GM06990 (cell line): ENCODE results near the gene ASXL2.

Source experiments
- DNase-seq: peaks from one replicate; pipeline ENCODE4 v3.0.0-alpha.2; 2011; ENCODE audit not compliant: insufficient read length; ENCODE audit errors: extremely low read depth
- H3K27me3 ChIP-seq: replicated peaks from 2 replicates; pipeline ENCODE4 v1.6.0; 2011; ENCODE audit warnings: low read length; ENCODE audit not compliant: control insufficient read depth, insufficient read depth
- H3K36me3 ChIP-seq: 2 replicates; pipeline ENCODE4 v1.5.1; 2011; ENCODE audit warnings: low read length; ENCODE audit not compliant: control insufficient read depth, insufficient read depth
- H3K4me3 ChIP-seq: replicated peaks from 2 replicates; pipeline ENCODE4 v1.5.1; 2011; ENCODE audit warnings: low read depth, mild to moderate bottlenecking, control low read depth, low read length
- CTCF ChIP-seq: IDR thresholded peaks from 2 replicates; pipeline ENCODE4 v1.5.1; 2011; ENCODE audit warnings: low read length, control low read depth, mild to moderate bottlenecking, inconsistent platforms; ENCODE audit not compliant: insufficient read depth, poor library complexity, severe bottlenecking

Gene ASXL2

DNA sequence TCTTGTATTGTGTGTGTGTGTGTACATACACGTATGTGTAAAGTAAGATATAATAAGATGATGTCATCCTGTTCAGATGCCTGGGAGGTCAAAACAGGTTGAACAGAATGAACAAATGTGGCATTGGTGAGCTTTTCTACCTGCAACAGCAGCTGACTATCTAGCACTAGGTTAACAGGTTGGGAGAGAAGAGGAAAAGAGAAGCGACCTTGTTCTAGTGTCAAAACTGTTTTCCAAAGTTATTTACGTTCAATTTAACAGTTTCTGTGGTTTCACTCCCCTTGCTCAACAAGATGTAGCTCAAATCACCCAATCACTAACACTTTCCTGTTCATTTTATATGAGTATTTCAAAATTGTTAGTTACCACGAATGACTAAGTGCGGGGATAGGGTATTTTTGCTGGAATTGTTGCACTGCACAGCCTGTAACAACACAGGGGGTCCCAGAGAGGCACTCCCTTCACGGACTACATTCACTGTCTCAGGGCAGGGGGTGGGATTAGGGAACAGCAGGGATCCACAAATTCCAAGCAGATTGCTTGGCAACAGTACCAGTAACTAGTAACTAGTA lies 137.4 kb downstream of the ASXL2 start:
- H3K36me3 ChIP-seq = peaks cover 6% of the 10 kb centered on the region; the same call in 1 of the 2 replicates
- no peak for DNase-seq
- H3K27me3 ChIP-seq = no peaks in the 10 kb centered on the region
- no peak overlapping the region for H3K4me3 ChIP-seq
- TF ChIP-seq CTCF = no peak

DNA sequence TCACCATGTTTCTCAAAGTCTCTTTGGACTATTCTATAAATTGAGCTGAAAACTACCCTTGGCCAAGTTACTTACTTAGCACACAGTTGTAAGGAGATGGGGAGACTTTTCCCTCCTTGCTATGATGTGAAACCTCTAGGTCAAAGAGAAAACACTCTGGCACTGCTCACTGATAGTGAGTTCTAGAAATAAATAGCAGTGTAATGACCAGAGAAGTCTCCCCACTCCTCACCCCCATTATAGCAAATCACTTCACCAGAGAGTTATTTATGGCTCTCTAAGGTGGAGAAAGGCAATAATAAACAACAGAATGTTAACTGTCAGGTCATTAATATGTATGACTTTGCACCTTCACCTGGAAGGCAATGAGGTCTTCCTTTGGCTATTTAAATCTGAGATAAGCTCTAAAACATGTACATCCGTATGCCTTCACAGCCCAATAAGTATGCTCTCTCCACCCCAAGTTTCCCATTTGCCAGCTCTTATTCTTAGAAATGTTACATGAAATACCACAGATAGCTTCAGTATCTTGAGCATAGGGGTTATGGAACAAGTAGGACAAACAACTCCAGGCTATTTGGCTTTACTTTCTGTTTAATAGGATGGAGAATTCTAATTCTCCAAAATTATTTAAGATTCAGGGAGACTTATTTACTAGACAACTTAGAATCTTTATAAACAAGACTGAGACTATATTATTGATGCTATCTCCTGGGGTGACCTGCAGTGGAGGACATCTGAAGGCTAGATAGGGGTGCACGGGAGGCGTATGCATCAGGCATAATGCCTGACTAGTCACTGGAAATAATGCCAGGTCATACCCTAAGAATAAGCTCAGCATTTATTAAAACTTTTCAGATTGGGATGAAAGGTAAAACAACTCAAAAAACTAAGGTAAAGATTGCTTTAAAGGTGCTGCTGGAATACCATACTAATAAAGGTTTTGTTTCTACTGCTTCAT lies 139.6 kb downstream of the ASXL2 start:
- Histone ChIP-seq H3K27me3 (no peaks in the 10 kb centered on the region), H3K4me3 (no peak overlapping the region), H3K36me3 (peaks cover 6% of the 10 kb centered on the region; the same call in 1 of the 2 replicates)
- no peak for TF ChIP-seq CTCF
- DNase-seq = no peak

GRCh38 chr2:25736899-25737515 lies 141.3 kb downstream of the ASXL2 start:
- DNase-seq = no peak
- H3K4me3 ChIP-seq = no peak overlapping the region
- H3K36me3 ChIP-seq = peaks cover 1% of the 10 kb centered on the region; the same call in 1 of the 2 replicates
- H3K27me3 ChIP-seq = no peaks in the 10 kb centered on the region
- no peak for TF ChIP-seq CTCF

DNA sequence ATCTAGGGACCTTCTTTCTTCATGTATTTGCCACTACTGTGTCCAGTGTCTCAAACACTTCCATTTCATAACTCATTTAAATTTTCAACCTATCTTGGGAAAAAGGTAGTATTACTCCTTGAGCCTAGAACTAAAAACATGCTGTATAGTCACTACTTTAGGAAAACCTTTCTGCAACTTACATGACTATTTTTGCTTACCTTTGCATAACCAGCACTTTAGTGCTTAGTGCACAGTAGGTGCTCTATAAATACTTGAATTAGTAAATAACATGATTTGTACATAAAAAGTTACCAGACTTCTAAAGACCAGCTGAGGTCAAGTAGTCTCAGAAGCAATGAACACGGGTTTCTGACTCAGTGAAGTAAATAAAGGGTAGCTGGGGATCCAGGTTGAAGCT lies 142.5 kb downstream of the ASXL2 start:
- Histone ChIP-seq H3K27me3 (no peaks in the 10 kb centered on the region), H3K4me3 (no peak overlapping the region), H3K36me3 (no peaks in the 10 kb centered on the region)
- TF ChIP-seq CTCF = no peak
- DNase-seq = no peak

DNA sequence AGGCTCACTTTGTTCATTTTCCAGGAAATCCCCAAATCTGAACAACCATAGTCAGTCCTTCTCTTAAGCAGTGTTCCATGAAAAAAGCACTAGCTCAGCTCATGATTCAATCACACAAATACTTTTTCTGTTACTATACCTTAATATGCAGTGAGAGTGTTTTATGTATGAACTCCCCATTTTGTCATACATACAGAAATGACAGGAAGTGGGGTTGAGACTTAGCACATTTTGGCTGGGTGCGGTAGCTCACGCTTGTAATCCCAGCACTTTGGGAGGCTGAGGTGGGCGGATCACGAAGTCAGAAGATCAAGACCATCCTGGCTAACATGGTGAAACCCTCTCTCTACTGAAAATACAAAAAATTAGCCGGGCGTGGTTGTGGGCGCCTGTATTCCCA lies 149.7 kb downstream of the ASXL2 start:
- Histone ChIP-seq H3K36me3 (no peaks in the 10 kb centered on the region), H3K27me3 (no peaks in the 10 kb centered on the region), H3K4me3 (no peak overlapping the region)
- no peak for DNase-seq
- no peak for TF ChIP-seq CTCF
